ENCODE data around the gene MAD1L1. TPM values are rescaled to one million over a fixed set of nuclear protein-coding genes. Genes with fewer than 3 reads are reported as not detected.

The MAD1L1 gene
- total RNA-seq, 1 donor from 2014 or later, result 32.3 TPM

DNA sequence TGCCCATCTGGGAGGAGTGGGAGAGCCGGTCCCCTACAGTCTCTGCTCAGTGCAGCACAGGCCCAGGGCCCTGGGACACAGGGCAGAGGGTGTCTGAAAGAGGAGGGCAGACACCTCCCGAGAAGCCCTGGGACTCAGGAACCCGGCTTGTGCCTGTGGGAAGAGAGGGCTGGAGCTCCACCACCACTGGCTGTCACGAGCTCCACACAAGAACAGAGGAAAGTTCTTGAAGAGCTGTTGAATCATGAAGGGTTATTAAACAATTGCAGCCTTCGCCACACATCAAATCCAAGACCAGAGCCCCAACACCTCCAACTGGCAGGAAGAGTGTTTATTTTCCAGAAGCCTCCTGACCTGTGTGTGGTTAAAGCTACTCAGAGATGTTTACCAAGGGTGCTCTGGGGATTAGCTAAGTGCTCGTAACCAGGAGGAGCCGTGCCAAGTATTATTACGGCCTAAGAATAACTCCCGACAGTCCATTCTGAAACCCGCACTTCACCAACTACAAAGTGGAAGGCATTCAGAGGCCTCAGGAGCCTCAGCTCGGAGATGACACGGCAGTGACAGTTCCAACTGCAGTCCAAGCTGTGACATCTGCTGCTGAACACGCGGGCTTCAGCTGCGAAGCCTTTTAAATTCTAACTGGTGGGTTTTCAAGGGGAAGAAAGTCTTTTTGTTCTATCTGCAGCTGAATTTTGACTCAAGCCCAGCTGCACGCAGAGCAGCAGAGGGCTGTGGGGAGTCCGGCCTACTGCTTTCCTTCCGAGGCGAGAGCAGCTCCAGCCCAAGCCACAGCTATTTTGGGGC lies 75.1 kb downstream of the MAD1L1 start:
- H3K27me3 Mint-ChIP-seq (ENCODE audit: low read depth, unreplicated experiment), result no peaks in the 10 kb centered on the region
- H3K9ac ChIP-seq (ENCODE audit: low read length), result peak overlapping the region; percentile 7
- H3K79me2 ChIP-seq (ENCODE audit: insufficient read depth, low read length), result no peaks in the 10 kb centered on the region
- H3K27ac ChIP-seq (ENCODE audit: low read depth, low read length), result no peak overlapping the region
- H3K4me1 Mint-ChIP-seq (ENCODE audit: low read depth, unreplicated experiment), result peaks cover 1% of the 10 kb centered on the region
- H2AFZ ChIP-seq (ENCODE audit: low read depth, low read length), result no peak overlapping the region
- H3K4me3 ChIP-seq (ENCODE audit: insufficient read depth, low read depth, low read length), result no peak overlapping the region
- peaks cover 10% of the 10 kb centered on the region for H3K36me3 Mint-ChIP-seq (ENCODE audit: low read depth, unreplicated experiment)
- H3K27me3 ChIP-seq (ENCODE audit: insufficient read depth, low read length), result no peaks in the 10 kb centered on the region
- H3K27ac Mint-ChIP-seq (ENCODE audit: unreplicated experiment), result no peak overlapping the region
- no peaks in the 10 kb centered on the region for H3K36me3 ChIP-seq (ENCODE audit: insufficient read depth, low read length)
- peak overlapping the region; percentile 42 for H3K4me2 ChIP-seq (ENCODE audit: low read length)
- FAIRE-seq (no peak), DNase-seq (ENCODE audit: low read depth) (peak; percentile 98)
- no peaks in the 10 kb centered on the region for H3K9me3 Mint-ChIP-seq (ENCODE audit: unreplicated experiment)
- peaks cover 72% of the 10 kb centered on the region for H4K20me1 ChIP-seq (ENCODE audit: insufficient read depth, low read length)
- no peaks in the 10 kb centered on the region for H3K9me3 ChIP-seq (ENCODE audit: insufficient read depth, low read depth, low read length)
- TF ChIP-seq, protein P1, sequence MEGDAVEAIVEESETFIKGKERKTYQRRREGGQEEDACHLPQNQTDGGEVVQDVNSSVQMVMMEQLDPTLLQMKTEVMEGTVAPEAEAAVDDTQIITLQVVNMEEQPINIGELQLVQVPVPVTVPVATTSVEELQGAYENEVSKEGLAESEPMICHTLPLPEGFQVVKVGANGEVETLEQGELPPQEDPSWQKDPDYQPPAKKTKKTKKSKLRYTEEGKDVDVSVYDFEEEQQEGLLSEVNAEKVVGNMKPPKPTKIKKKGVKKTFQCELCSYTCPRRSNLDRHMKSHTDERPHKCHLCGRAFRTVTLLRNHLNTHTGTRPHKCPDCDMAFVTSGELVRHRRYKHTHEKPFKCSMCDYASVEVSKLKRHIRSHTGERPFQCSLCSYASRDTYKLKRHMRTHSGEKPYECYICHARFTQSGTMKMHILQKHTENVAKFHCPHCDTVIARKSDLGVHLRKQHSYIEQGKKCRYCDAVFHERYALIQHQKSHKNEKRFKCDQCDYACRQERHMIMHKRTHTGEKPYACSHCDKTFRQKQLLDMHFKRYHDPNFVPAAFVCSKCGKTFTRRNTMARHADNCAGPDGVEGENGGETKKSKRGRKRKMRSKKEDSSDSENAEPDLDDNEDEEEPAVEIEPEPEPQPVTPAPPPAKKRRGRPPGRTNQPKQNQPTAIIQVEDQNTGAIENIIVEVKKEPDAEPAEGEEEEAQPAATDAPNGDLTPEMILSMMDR (IDR thresholded peaks at IDR 0.05; ENCODE audit: insufficient read depth, low read depth, low read length), result no peak
- TF ChIP-seq EZH2 (IDR thresholded peaks at IDR 0.05; ENCODE audit: insufficient read depth, low read length), result no peak
- peaks cover 18% of the 10 kb centered on the region for H3K4me1 ChIP-seq (ENCODE audit: insufficient read depth, low read length)
- no peak overlapping the region for H3K4me3 Mint-ChIP-seq (ENCODE audit: unreplicated experiment)

DNA sequence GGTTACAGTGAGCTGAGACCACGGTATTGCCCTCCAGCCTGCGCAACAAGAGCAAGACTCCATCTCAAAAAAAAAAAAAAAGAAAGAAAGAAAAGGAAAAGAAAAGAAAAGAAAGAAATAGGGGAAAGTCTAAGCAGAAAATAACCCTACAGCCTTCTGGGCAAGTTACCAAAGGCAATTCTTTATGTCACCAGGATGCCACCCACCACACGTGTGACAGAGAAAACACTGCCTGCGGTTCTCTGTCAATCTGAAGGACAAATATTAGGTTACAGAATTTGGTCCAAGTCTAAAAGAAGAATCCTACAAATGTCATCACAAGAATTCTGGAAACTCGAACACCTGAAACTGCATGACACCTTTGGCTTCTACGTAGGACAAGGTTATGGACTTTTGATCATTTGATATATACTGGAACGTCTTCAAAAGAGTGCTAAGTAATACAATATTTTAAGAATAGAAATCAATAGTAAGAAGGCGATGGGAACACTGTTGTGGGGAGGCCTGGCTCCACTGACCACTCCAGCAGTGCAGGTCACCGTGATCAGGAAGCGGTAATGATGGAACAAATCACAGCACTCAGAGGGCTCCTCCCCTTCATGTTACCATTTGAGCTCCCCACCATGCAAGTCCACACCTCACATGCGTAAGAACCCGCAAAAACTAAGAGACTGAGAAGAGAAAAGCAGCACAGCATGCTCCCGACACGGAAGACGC lies 75.8 kb downstream of the MAD1L1 start:
- Mint-ChIP-seq H3K4me3 (ENCODE audit: unreplicated experiment) (peak overlapping the region; percentile 29), H3K4me1 (ENCODE audit: low read depth, unreplicated experiment) (no peaks in the 10 kb centered on the region), H3K9me3 (ENCODE audit: unreplicated experiment) (no peaks in the 10 kb centered on the region), H3K36me3 (ENCODE audit: low read depth, unreplicated experiment) (peaks cover 12% of the 10 kb centered on the region), H3K27me3 (ENCODE audit: low read depth, unreplicated experiment) (no peaks in the 10 kb centered on the region), H3K27ac (ENCODE audit: unreplicated experiment) (no peak overlapping the region)
- DNase-seq (ENCODE audit: low read depth) (no peak), FAIRE-seq (no peak)
- TF ChIP-seq, protein P1 (IDR thresholded peaks at IDR 0.05; ENCODE audit: insufficient read depth, low read depth, low read length), result no peak
- no peak for TF ChIP-seq EZH2 (IDR thresholded peaks at IDR 0.05; ENCODE audit: insufficient read depth, low read length)
- peaks cover 79% of the 10 kb centered on the region for H4K20me1 ChIP-seq (ENCODE audit: insufficient read depth, low read length)
- no peaks in the 10 kb centered on the region for H3K79me2 ChIP-seq (ENCODE audit: insufficient read depth, low read length)
- no peaks in the 10 kb centered on the region for H3K27me3 ChIP-seq (ENCODE audit: insufficient read depth, low read length)
- H2AFZ ChIP-seq (ENCODE audit: low read depth, low read length), result no peak overlapping the region
- peaks cover 18% of the 10 kb centered on the region for H3K4me1 ChIP-seq (ENCODE audit: insufficient read depth, low read length)
- H3K27ac ChIP-seq (ENCODE audit: low read depth, low read length), result no peak overlapping the region
- H3K4me3 ChIP-seq (ENCODE audit: insufficient read depth, low read depth, low read length), result no peak overlapping the region
- H3K9me3 ChIP-seq (ENCODE audit: insufficient read depth, low read depth, low read length), result no peaks in the 10 kb centered on the region
- peak overlapping the region; percentile 7 for H3K9ac ChIP-seq (ENCODE audit: low read length)
- H3K36me3 ChIP-seq (ENCODE audit: insufficient read depth, low read length), result no peaks in the 10 kb centered on the region
- H3K4me2 ChIP-seq (ENCODE audit: low read length), result peak overlapping the region; percentile 42
